WTC11 (cell line): ENCODE results near the gene CYSRT1. TPM values are rescaled to one million over a fixed set of nuclear protein-coding genes. Genes with fewer than 3 reads are reported as not detected.

ENCODE experiments used
- ATAC-seq: fragments of 200-7000 bp; cut with Tn5 transposase; 2 replicates; pipeline ENCODE4 v1.10.0; 2021; ENCODE audit warnings: mild to moderate bottlenecking, moderate library complexity
- CTCF ChIA-PET: fragments of 300-600 bp; sonication (Branson Sonifier 250); formaldehyde crosslinking; loops from one replicate; lab custom pipeline; 2021; ENCODE audit warnings: antibody characterized with exemption; lab: Charles Lee
- POLR2A ChIA-PET: fragments of 350-600 bp; sonication (Branson Sonifier 250); formaldehyde crosslinking; loops from one replicate; lab custom pipeline; 2021; ENCODE audit warnings: antibody characterized with exemption; lab: Charles Lee
- DNase-seq: peaks from one replicate; pipeline ENCODE4 v3.0.0; 2021; ENCODE audit warnings: low spot score
- H3K27ac Mint-ChIP-seq: 2 replicates; pipeline ENCODE4 v1.8.0; 2021; ENCODE audit warnings: mixed read lengths
- H3K27me3 Mint-ChIP-seq: 2 replicates; pipeline ENCODE4 v1.8.0; 2021; ENCODE audit warnings: low read depth, mild to moderate bottlenecking, moderate library complexity, mixed read lengths
- H3K36me3 Mint-ChIP-seq: 2 replicates; pipeline ENCODE4 v1.8.0; 2021; ENCODE audit warnings: mixed read lengths
- H3K4me1 Mint-ChIP-seq: 2 replicates; pipeline ENCODE4 v1.8.0; 2022; ENCODE audit warnings: mixed read lengths
- H3K4me3 Mint-ChIP-seq: 2 replicates; pipeline ENCODE4 v1.8.0; 2021; ENCODE audit warnings: mild to moderate bottlenecking, moderate library complexity, mixed read lengths
- H3K9me3 Mint-ChIP-seq: 2 replicates; pipeline ENCODE4 v1.8.0; 2021; ENCODE audit warnings: mixed read lengths
- ATF2 ChIP-seq: sonication (generic); formaldehyde crosslinking; IDR thresholded peaks from 2 replicates; pipeline ENCODE4 v1.8.1; 2022; ENCODE audit warnings: low read depth, missing genetic modification reagents, borderline replicate concordance
- CBFB ChIP-seq: sonication (generic); formaldehyde crosslinking; IDR thresholded peaks from 2 replicates; pipeline ENCODE4 v1.8.1; 2022; ENCODE audit warnings: mild to moderate bottlenecking, low read depth, missing genetic modification reagents
- CREM ChIP-seq: sonication (generic); formaldehyde crosslinking; IDR thresholded peaks from 2 replicates; pipeline ENCODE4 v1.8.1; 2022; ENCODE audit warnings: mild to moderate bottlenecking, missing genetic modification reagents, moderate library complexity
- CTCF ChIP-seq: fragments of 200-600 bp; IDR thresholded peaks from 2 replicates; pipeline ENCODE4 v1.8.0; 2022; ENCODE audit warnings: antibody characterized with exemption
- E2F4 ChIP-seq: sonication (generic); formaldehyde crosslinking; IDR thresholded peaks from 2 replicates; pipeline ENCODE4 v1.8.1; 2022; ENCODE audit warnings: low read depth, mild to moderate bottlenecking, moderate library complexity, missing genetic modification reagents, borderline replicate concordance
- ELF4 ChIP-seq: sonication (generic); formaldehyde crosslinking; IDR thresholded peaks from 2 replicates; pipeline ENCODE4 v1.8.1; 2022; ENCODE audit warnings: low read depth, mild to moderate bottlenecking, moderate library complexity, missing genetic modification reagents
- FOXJ3 ChIP-seq: sonication (generic); formaldehyde crosslinking; IDR thresholded peaks from 2 replicates; pipeline ENCODE4 v1.9.0; 2021; ENCODE audit warnings: missing genetic modification reagents, mild to moderate bottlenecking, borderline replicate concordance
- FOXP4 ChIP-seq: sonication (generic); formaldehyde crosslinking; IDR thresholded peaks from 2 replicates; pipeline ENCODE4 v1.8.0; 2022; ENCODE audit warnings: mild to moderate bottlenecking, missing genetic modification reagents
- MXD4 ChIP-seq: fragments of 250-450 bp; sonication (Bioruptor Pico); IDR thresholded peaks from 2 replicates; pipeline ENCODE4 v1.8.0; 2021; ENCODE audit warnings: mild to moderate bottlenecking, moderate library complexity, borderline replicate concordance
- MYBL2 ChIP-seq: sonication (generic); formaldehyde crosslinking; IDR thresholded peaks from 2 replicates; pipeline ENCODE4 v1.8.1; 2023; ENCODE audit warnings: mild to moderate bottlenecking, moderate library complexity, missing genetic modification reagents
- NFYB ChIP-seq: sonication (generic); formaldehyde crosslinking; conservative IDR thresholded peaks from 2 replicates; pipeline ENCODE4 v1.8.0; 2022; ENCODE audit warnings: low read depth, missing genetic modification reagents
- PRDM15 ChIP-seq: sonication (generic); formaldehyde crosslinking; IDR thresholded peaks from 2 replicates; pipeline ENCODE4 v1.8.0; 2022; ENCODE audit warnings: missing genetic modification reagents
- PREB ChIP-seq: sonication (generic); formaldehyde crosslinking; IDR thresholded peaks from 2 replicates; pipeline ENCODE4 v1.8.1; 2022; ENCODE audit warnings: mild to moderate bottlenecking, missing genetic modification reagents, moderate library complexity, borderline replicate concordance
- SMAD3 ChIP-seq: sonication (generic); formaldehyde crosslinking; IDR thresholded peaks from 2 replicates; pipeline ENCODE4 v1.8.0; 2022; ENCODE audit warnings: missing genetic modification reagents, mild to moderate bottlenecking, borderline replicate concordance
- TEAD4 ChIP-seq: sonication (generic); formaldehyde crosslinking; IDR thresholded peaks from 2 replicates; pipeline ENCODE4 v1.8.0; 2022; ENCODE audit warnings: mild to moderate bottlenecking, missing genetic modification reagents
- ZNF138 ChIP-seq: sonication (generic); formaldehyde crosslinking; conservative IDR thresholded peaks from 2 replicates; pipeline ENCODE4 v1.8.1; 2022; ENCODE audit warnings: mild to moderate bottlenecking, moderate library complexity, missing genetic modification reagents
- ZNF219 ChIP-seq: sonication (generic); formaldehyde crosslinking; IDR thresholded peaks from 2 replicates; pipeline ENCODE4 v1.8.0; 2023; ENCODE audit warnings: missing genetic modification reagents, mild to moderate bottlenecking, borderline replicate concordance
- ZNF671 ChIP-seq: fragments of 250-450 bp; sonication (Bioruptor Pico); IDR thresholded peaks from 2 replicates; pipeline ENCODE4 v1.8.0; 2021; ENCODE audit warnings: mild to moderate bottlenecking
- total RNA-seq: library from RNA; stranded (reverse); gene quantifications from 3 replicates; pipeline ENCODE4 v1.2.3, GENCODE V29; 2021

The CYSRT1 gene
- total RNA-seq, 1 experiment from 2014 or later: 3.5 TPM

GRCh38 chr9:137236936-137237421, 12.0 kb downstream of the CYSRT1 start:
- Mint-ChIP-seq H3K36me3 (peaks cover under 1% of the 10 kb centered on the region), H3K27me3 (no peaks in the 10 kb centered on the region), H3K9me3 (no peaks in the 10 kb centered on the region), H3K4me3 (no peak overlapping the region), H3K27ac (no peak overlapping the region)
- CTCF ChIA-PET: interaction anchor here (0.6 to 4.6 kb wide), 90 partner anchors 10 to 633 kb away, joined by 3 to 143 read pairs (median 6); partner anchors contain the start of genes CYSRT1, ENTPD2, ENTPD8 and EXD3
- ATAC-seq (no peak), DNase-seq (no peak)
- POLR2A ChIA-PET: interaction anchor here (0.9 kb wide), 1 partner anchor 65 kb away, joined by 3 read pairs; the partner anchor contains the start of gene NRARP
- no peak for TF ChIP-seq E2F4 (CRISPR knock-in tag)
- TF ChIP-seq ATF2 (CRISPR knock-in tag): no peak
- no peak for TF ChIP-seq CTCF
- TF ChIP-seq CREM: no peak
- no peak for TF ChIP-seq ZNF671 (CRISPR knock-in tag)
- no peak for TF ChIP-seq FOXP4 (CRISPR knock-in tag)
- TF ChIP-seq MXD4 (CRISPR knock-in tag): no peak
- TF ChIP-seq TEAD4 (CRISPR knock-in tag): no peak
- no peak for TF ChIP-seq ZNF138
- no peak for TF ChIP-seq FOXJ3 (CRISPR knock-in tag)
- TF ChIP-seq ZNF219 (CRISPR knock-in tag): no peak
- TF ChIP-seq MYBL2 (CRISPR knock-in tag): no peak
- no peak for TF ChIP-seq NFYB (CRISPR knock-in tag)
- no peak for TF ChIP-seq CBFB (CRISPR knock-in tag)
- no peak for TF ChIP-seq PREB
- TF ChIP-seq PRDM15 (CRISPR knock-in tag): no peak
- no peak for TF ChIP-seq ELF4 (CRISPR knock-in tag)
- TF ChIP-seq SMAD3 (CRISPR knock-in tag): no peak
- TF ChIP-seq, all 79 proteins: peak for 0
- H3K4me1 Mint-ChIP-seq: peaks cover 18% of the 10 kb centered on the region
